ENCODE measurements around the gene REG3G. TPM values are rescaled to one million over a fixed set of nuclear protein-coding genes. Genes with fewer than 3 reads are reported as not detected.

REG3G gene
- not detected for total RNA-seq

GRCh38 chr2:79025421-79025820 lies at the start of gene REG3G:
TSS of gene REG3G (plus strand) at chr2:79025702. CDS start at chr2:79026094, 392 bp downstream.
- no peak within 1 kb of the TSS for H3K27ac ChIP-seq
- H3K4me3 ChIP-seq, result no peak within 1 kb of the TSS
- no peaks in the 10 kb centered on the region for H3K36me3 ChIP-seq
- no peaks in the 10 kb centered on the region for H3K27me3 ChIP-seq
- DNase-seq (ENCODE audit: low spot score in 2 of 2), result no peak
- intact Hi-C loops (cut with DNase I), result no loop called here
- no peaks in the 10 kb centered on the region for H3K9me3 ChIP-seq
- no peak for TF ChIP-seq CTCF (IDR thresholded peaks at IDR 0.05)
- no peaks in the 10 kb centered on the region for H3K4me1 ChIP-seq

DNA sequence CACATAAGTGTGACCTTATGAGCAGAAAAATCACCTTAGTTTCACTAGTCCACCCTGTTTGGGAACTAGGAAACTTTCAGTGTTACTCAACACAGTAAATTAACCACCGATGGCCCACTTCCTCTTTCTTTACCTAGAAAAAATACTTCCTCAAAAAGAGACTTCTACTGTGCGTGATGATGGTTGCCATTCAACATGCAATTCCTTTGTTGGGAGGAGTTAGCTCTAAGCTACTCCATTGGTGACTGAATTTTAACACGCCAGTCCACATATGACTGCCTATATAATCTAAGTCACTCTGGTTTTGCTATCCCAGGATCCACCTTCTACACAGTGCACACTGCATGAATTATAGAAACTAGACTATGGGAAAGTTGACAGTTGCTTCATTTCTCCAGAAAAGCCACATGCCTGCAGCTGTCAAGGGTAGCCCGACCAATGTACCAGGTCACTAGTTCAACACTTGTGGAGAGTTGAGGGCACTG lies 47.8 kb upstream of the REG3G start:
- no peak overlapping the region for H3K4me3 ChIP-seq
- H3K36me3 ChIP-seq, result no peaks in the 10 kb centered on the region
- no peak for TF ChIP-seq CTCF (IDR thresholded peaks at IDR 0.05)
- no peaks in the 10 kb centered on the region for H3K9me3 ChIP-seq
- no peaks in the 10 kb centered on the region for H3K27me3 ChIP-seq
- no peaks in the 10 kb centered on the region for H3K4me1 ChIP-seq
- no peak for DNase-seq (ENCODE audit: low spot score in 2 of 2)
- H3K27ac ChIP-seq, result no peak overlapping the region
- intact Hi-C loops (cut with DNase I), result no loop called here

- Histone ChIP-seq H3K27ac (no peak overlapping the region), H3K4me3 (no peak overlapping the region), H3K4me1 (no peaks in the 10 kb centered on the region), H3K27me3 (no peaks in the 10 kb centered on the region), H3K36me3 (no peaks in the 10 kb centered on the region), H3K9me3 (no peaks in the 10 kb centered on the region)
- no peak for DNase-seq (ENCODE audit: low spot score in 2 of 2)
- intact Hi-C loops (cut with DNase I), result no loop called here
- TF ChIP-seq CTCF (IDR thresholded peaks at IDR 0.05), result no peak
Observed at GRCh38 chr2:78978340-78978739, 47.2 kb upstream of the REG3G start.

- Histone ChIP-seq H3K4me3 (no peak overlapping the region), H3K4me1 (no peaks in the 10 kb centered on the region), H3K27ac (no peak overlapping the region), H3K36me3 (no peaks in the 10 kb centered on the region), H3K27me3 (no peaks in the 10 kb centered on the region), H3K9me3 (no peaks in the 10 kb centered on the region)
- intact Hi-C loops (cut with DNase I), result no loop called here
- TF ChIP-seq CTCF (IDR thresholded peaks at IDR 0.05), result peak in 1 of 3 experiments; percentile 43
- no peak for DNase-seq (ENCODE audit: low spot score in 2 of 2)
Observed at GRCh38 chr2:78979380-78980151, 45.9 kb upstream of the REG3G start.

DNA sequence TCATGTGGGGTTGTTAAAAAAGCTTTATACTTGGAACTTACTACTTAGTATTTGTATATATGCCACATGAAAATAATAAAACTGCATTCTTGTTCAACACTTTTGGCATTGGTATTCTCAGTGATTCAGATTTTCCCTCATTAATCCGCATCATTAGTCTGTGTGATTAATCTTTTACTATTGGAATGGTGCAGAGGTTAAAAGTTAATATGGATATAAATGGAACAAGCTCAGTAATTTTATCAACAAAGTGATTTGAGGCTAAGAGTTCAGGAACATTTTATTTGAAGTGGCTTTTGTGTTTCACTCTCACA lies 45.4 kb upstream of the REG3G start:
- no peaks in the 10 kb centered on the region for H3K27me3 ChIP-seq
- DNase-seq (ENCODE audit: low spot score in 2 of 2), result no peak
- no peaks in the 10 kb centered on the region for H3K9me3 ChIP-seq
- H3K4me3 ChIP-seq, result no peak overlapping the region
- intact Hi-C loops (cut with DNase I), result no loop called here
- no peak for TF ChIP-seq CTCF (IDR thresholded peaks at IDR 0.05)
- H3K27ac ChIP-seq, result no peak overlapping the region
- no peaks in the 10 kb centered on the region for H3K4me1 ChIP-seq
- H3K36me3 ChIP-seq, result no peaks in the 10 kb centered on the region

Measured in ascending aorta (tissue), 2 donors.